Nephron progenitor cell (in vitro differentiated cells): ENCODE data around the gene TSSK2.

Experiments used
- DNase-seq: peaks from one replicate; pipeline ENCODE4 v3.0.0; 2021
- H3K27ac Mint-ChIP-seq: 2 replicates; pipeline ENCODE4 v1.8.0; 2021; ENCODE audit warnings: mild to moderate bottlenecking, moderate library complexity, mixed read lengths
- H3K27me3 Mint-ChIP-seq: 2 replicates; pipeline ENCODE4 v1.8.0; 2021; ENCODE audit warnings: mild to moderate bottlenecking, low read depth, mixed read lengths; ENCODE audit not compliant: poor library complexity
- H3K36me3 Mint-ChIP-seq: 2 replicates; pipeline ENCODE4 v1.8.0; 2021; ENCODE audit warnings: low read depth, mixed read lengths
- H3K4me1 Mint-ChIP-seq: 2 replicates; pipeline ENCODE4 v1.8.0; 2021; ENCODE audit warnings: mixed read lengths
- H3K4me3 Mint-ChIP-seq: 2 replicates; pipeline ENCODE4 v1.8.0; 2021; ENCODE audit warnings: mild to moderate bottlenecking, moderate library complexity, mixed read lengths
- H3K9me3 Mint-ChIP-seq: 2 replicates; pipeline ENCODE4 v1.8.0; 2021; ENCODE audit warnings: mild to moderate bottlenecking, moderate library complexity, mixed read lengths
- CTCF ChIP-seq: fragments of 200-600 bp; sonication (generic); IDR thresholded peaks from 2 replicates; pipeline ENCODE4 v1.5.0; 2021; ENCODE audit warnings: antibody characterized with exemption

The TSSK2 gene

DNA sequence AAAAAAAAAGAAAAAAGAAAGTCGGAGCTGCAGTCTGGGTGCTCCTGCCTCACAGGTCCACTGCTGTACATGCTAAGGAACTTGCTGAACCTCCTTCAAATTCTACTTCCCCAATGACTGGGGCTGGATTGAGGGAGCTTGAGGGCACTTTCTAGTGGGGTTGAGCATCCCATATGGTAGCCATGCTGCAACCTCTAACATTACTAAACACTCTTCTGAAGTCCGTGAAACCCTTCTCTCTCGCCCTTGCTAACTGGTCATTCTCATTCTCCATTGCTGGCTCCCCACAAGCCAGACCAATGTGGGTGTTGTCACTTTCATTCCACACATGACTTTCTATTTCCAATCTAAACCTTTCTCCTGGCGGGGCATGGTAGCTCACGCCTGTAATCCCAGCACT lies 12.1 kb downstream of the TSSK2 start:
- Mint-ChIP-seq H3K36me3 (peaks cover 17% of the 10 kb centered on the region), H3K27ac (peak overlapping the region; percentile 73), H3K4me3 (peak overlapping the region; percentile 96), H3K27me3 (peaks cover 39% of the 10 kb centered on the region), H3K9me3 (no peaks in the 10 kb centered on the region), H3K4me1 (peaks cover 23% of the 10 kb centered on the region)
- no peak for DNase-seq
- no peak for TF ChIP-seq CTCF

DNA sequence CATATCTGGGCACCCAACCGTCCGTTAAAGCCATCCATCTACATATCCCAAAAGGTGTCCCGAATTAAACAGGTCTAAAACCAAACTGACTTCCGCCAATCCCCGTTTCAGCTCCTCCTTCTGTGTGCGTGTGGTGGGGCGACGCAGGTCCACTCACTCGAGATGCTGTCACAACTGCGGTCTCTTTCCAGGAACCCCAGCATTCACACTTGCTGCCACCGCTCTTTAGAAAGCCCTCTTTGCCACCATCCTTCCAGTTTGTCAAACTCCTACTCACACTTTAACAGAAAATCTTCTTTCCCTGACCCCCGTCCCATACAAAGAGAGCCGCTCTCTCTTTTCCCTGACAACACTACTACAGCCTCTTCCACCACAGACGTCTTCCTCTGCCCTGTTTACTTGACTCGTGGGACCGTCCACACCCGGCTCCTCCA lies 12.9 kb downstream of the TSSK2 start:
- Mint-ChIP-seq H3K9me3 (no peaks in the 10 kb centered on the region), H3K27me3 (peaks cover 46% of the 10 kb centered on the region), H3K4me3 (peak overlapping the region; percentile 96), H3K36me3 (peaks cover 17% of the 10 kb centered on the region), H3K4me1 (peaks cover 23% of the 10 kb centered on the region), H3K27ac (peak overlapping the region; percentile 96)
- no peak for DNase-seq
- TF ChIP-seq CTCF: no peak

- H3K9me3 Mint-ChIP-seq: peaks cover 6% of the 10 kb centered on the region
- peaks cover 27% of the 10 kb centered on the region for H3K4me1 Mint-ChIP-seq
- no peak overlapping the region for H3K4me3 Mint-ChIP-seq
- H3K27ac Mint-ChIP-seq: no peak overlapping the region
- TF ChIP-seq CTCF: no peak
- peaks cover 63% of the 10 kb centered on the region for H3K27me3 Mint-ChIP-seq
- peaks cover 2% of the 10 kb centered on the region for H3K36me3 Mint-ChIP-seq
- no peak for DNase-seq
Observed at GRCh38 chr22:19146215-19146968, 15.3 kb downstream of the TSSK2 start.

DNA sequence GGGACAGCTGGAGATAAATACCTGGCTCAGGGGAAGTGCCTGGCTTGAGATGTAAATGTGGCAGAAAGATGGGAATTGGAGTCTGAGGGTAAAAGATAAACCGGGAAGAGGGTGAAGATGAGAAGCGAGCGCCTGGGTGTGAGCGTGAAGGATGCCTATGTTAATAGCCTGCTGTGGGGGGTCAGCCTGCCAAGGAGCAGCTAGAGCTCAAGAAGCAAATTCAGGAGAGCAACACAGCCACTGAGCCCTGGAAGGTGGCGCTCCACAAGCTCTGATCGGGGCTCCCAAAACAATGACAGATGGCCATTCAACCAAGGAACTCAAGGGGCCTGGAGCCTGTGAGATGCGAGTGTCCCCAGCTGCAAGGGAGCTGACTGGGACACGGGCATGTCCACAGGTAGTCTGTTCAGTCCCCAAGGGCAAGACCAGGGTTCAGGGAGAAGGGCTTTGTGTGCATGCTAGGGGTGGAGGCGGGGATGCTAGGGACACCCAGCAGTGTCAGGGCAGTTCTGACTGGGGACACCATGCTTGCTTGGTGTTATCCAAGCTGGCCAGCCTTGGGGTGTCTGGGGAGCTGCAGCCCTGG lies 16.2 kb downstream of the TSSK2 start:
- DNase-seq: no peak
- Mint-ChIP-seq H3K27me3 (peaks cover 72% of the 10 kb centered on the region), H3K36me3 (no peaks in the 10 kb centered on the region), H3K9me3 (peaks cover 14% of the 10 kb centered on the region), H3K27ac (no peak overlapping the region), H3K4me3 (no peak overlapping the region), H3K4me1 (peaks cover 27% of the 10 kb centered on the region)
- no peak for TF ChIP-seq CTCF

DNA sequence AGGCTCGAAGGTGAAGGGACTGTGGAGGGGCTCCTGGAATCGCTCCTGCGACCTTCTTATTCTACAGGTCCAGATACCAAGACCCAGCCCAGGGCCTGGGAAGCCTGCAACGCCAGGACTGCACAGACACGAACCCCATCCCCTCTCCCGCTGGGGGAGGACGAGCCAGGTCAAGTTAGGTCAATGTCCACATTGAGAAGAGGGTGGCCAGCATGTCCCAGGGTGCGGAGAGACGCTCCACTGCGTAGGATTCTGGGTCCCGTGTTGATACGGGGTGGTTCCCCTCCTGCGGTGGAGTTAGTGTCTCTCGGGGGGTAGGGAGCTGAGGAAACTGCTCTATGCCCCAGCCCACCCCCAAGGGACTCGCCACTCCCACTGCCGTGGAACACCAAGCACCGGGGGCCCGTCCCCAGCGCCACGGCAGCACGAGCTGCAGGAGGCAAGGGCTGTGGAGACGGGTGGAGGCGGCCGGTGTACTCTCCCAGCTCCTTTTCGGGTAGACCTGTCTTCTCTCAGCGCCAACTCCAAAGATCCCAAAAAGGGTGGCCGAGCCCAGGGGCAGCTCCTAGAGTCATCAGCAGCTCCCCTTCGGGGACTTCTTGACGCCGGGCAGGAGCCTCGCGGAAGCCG lies 17.4 kb downstream of the TSSK2 start:
- no peak for TF ChIP-seq CTCF
- H3K27me3 Mint-ChIP-seq: peaks cover 81% of the 10 kb centered on the region
- no peak for DNase-seq

More for the DNA sequence above, 17.4 kb downstream of the TSSK2 start:
- Mint-ChIP-seq H3K27ac (no peak overlapping the region), H3K9me3 (peaks cover 20% of the 10 kb centered on the region), H3K36me3 (no peaks in the 10 kb centered on the region), H3K4me1 (peaks cover 17% of the 10 kb centered on the region), H3K4me3 (no peak overlapping the region)
